ENCODE results near the gene CDH12. TPM values are rescaled to one million over a fixed set of nuclear protein-coding genes. Genes with fewer than 3 reads are reported as not detected.

Gene CDH12
- total and polyA plus RNA-seq, 10 of the 15 experiments (the other 5 are each of a cell fraction or from before 2014, with no cell fraction given): 0.03 to 0.16 TPM; not detected in 8

GRCh38 chr5:22722056-22722455 is 131.1 kb downstream of the CDH12 start:
- RAD21 ChIA-PET (ENCODE audit: unreplicated experiment): no interaction called here
- intact Hi-C loops (cut with micrococcal nuclease; ENCODE audit: unreplicated experiment): no loop called here
- no peak overlapping the region for H3K4me3 ChIP-seq
- TF ChIP-seq BMI1 (IDR thresholded peaks at IDR 0.05; ENCODE audit: borderline replicate concordance) (no peak), SP1 (IDR thresholded peaks at IDR 0.05; ENCODE audit: low read depth, low read length) (no peak), ZZZ3 (IDR thresholded peaks at IDR 0.05; ENCODE audit: control insufficient read depth, insufficient read length, low read depth) (no peak), CHD2 (IDR thresholded peaks at IDR 0.05; ENCODE audit: borderline replicate concordance, low read depth, low read length) (no peak), ZNF687 (IDR thresholded peaks at IDR 0.05) (no peak), TAF1 (IDR thresholded peaks at IDR 0.05; ENCODE audit: borderline replicate concordance, low read depth, low read length) (no peak), REST (IDR thresholded peaks at IDR 0.05; ENCODE audit: low read depth, low read length) (no peak)
- no TSS peak for BruUV-seq (replicated peaks)
- SMC1A ChIA-PET (ENCODE audit: uncharacterized antibody, unreplicated experiment): no interaction called here
- no peak for DNase-seq (ENCODE audit: low read depth, low spot score)
- H3K27ac ChIP-seq (ENCODE audit: control insufficient read depth, insufficient read depth): no peak overlapping the region
- no peaks in the 10 kb centered on the region for H3K27me3 ChIP-seq (replicated peaks in 1 of 2; ENCODE audit: control insufficient read depth in 2 of 2, insufficient read depth in 2 of 2, low read length in 1 of 2)
- in situ Hi-C loops (cut with MboI): no loop called here
- H2AFZ ChIP-seq (ENCODE audit: control insufficient read depth, low read depth, low read length): no peak overlapping the region
- no peaks in the 10 kb centered on the region for H3K79me2 ChIP-seq (ENCODE audit: control insufficient read depth, insufficient read depth, low read length)
- H3K4me1 ChIP-seq (ENCODE audit: control insufficient read depth, insufficient read depth, low read length): no peaks in the 10 kb centered on the region
- no peak overlapping the region for H3K9ac ChIP-seq (ENCODE audit: control insufficient read depth, insufficient read depth, low read length)
- H3K9me3 ChIP-seq (replicated peaks; ENCODE audit: control insufficient read depth, insufficient read depth, low read length): no peaks in the 10 kb centered on the region
- H3K36me3 ChIP-seq (ENCODE audit: control insufficient read depth in 2 of 2, insufficient read depth in 2 of 2, low read length in 1 of 2): no peaks in the 10 kb centered on the region
- H3K4me2 ChIP-seq (ENCODE audit: control insufficient read depth, insufficient read depth): no peak overlapping the region
- H4K20me1 ChIP-seq (ENCODE audit: control insufficient read depth, insufficient read depth): no peaks in the 10 kb centered on the region
- CTCF ChIA-PET: no interaction called here
- POLR2A ChIA-PET: no interaction called here
- 4% methylated on average over 1 of the region's 1 CpG for WGBS (ENCODE audit: insufficient coverage, insufficient replicate concordance, low lambda C conversion rate, missing lambda C conversion rate)
- ATAC-seq: no peak
- FAIRE-seq: no peak

Data from GM12878 (cell line).